ENCODE data around the gene CCDC149. TPM values are rescaled to one million over a fixed set of nuclear protein-coding genes. Genes with fewer than 3 reads are reported as not detected.

CCDC149 gene
- polyA plus RNA-seq, 10 donors, result 8.0 to 16.6 (median 11.6) TPM

- no peak for DNase-seq
These were observed 110.2 kb downstream of the CCDC149 start for GRCh38 chr4:24802648-24803047.

GRCh38 chr4:24801136-24801855 is 111.5 kb downstream of the CCDC149 start:
- peak in 1 of 3 donors; percentile 41 for DNase-seq

DNA sequence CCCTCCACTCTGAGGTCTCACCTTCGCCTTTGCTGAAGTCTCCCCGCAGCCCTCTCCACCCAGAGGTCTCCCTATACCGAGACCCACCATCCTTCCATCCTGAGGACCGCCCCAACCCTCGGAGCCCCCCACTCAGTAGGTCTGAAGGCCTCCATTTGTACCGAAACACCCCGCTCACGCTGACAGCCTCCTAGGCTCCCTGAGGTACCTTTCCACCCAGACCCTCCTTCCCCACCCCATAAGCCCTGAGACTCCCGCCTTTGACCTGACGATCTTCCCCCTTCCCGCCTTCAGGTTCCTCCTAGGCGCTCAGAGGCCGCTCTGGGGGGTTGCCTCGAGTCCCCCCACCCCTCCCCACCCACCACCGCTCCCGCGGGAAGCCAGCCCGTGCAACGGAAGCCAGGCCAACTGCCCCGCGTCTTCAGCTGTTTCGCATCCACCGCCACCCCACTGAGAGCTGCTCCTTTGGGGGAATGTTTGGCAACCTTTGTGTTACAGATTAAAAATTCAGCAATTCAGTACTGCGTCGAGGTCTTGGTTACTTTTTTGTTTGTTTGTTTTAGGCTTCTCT is 112.4 kb downstream of the CCDC149 start:
- peak in 1 of 3 donors; percentile 59 for DNase-seq

DNA sequence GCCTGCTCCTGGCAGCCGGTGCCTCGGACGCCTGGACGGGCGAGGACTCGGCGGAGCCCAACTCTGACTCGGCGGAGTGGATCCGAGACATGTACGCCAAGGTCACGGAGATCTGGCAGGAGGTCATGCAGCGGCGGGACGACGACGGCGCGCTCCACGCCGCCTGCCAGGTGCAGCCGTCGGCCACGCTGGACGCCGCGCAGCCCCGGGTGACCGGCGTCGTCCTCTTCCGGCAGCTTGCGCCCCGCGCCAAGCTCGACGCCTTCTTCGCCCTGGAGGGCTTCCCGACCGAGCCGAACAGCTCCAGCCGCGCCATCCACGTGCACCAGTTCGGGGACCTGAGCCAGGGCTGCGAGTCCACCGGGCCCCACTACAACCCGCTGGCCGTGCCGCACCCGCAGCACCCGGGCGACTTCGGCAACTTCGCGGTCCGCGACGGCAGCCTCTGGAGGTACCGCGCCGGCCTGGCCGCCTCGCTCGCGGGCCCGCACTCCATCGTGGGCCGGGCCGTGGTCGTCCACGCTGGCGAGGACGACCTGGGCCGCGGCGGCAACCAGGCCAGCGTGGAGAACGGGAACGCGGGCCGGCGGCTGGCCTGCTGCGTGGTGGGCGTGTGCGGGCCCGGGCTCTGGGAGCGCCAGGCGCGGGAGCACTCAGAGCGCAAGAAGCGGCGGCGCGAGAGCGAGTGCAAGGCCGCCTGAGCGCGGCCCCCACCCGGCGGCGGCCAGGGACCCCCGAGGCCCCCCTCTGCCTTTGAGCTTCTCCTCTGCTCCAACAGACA is 113.1 kb downstream of the CCDC149 start:
- DNase-seq, result peak in 1 of 3 donors; percentile 72

GRCh38 chr4:24799196-24799543 is 113.7 kb downstream of the CCDC149 start:
- no peak for DNase-seq

DNA sequence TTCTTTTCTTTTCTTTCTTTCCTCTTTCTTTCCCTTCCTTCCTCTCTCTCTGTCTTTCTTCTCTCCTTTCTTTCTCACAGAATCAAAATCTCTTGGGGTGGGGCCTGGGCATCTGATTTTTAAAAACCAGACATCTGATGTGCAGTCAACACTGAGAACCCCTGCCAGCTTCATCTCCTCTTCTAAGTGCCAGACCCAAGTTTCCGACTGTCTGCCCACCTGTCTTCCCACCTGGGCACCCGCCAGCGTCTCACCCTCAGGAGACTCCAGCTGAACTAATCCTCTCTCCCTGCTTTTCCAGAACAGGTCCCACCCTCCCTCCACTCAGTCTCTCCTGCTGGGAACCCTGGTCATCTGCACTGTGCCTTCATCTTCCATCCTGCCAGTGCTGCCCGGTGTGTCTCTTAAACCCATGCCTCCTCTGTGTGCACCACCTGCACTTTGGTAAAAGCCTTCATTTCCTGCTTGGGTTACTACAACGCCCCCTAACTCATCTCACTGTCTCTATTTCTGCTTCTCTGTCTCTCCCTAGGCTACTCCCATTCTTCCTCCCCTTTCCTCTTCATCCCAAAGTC is 114.7 kb downstream of the CCDC149 start:
- DNase-seq, result no peak

DNA sequence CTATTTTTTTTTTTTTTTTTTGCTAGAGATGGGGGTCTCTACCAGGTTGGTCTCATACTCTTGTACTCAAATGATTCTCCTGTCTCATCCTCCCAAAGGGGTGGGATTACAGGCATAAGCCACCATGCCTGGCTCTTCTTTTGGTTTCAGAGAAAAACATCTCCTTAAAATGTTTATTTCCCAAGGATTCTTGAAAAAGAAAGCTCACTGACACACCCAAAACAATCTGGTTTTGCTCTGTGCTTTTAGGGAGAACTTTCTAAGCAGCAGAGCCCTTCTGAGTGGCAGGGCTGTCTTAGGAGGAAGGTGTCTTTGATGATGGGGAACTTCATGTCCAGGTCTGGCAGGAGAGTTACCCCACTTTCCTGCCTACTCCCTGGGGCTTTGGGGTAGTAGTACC is 116.2 kb downstream of the CCDC149 start:
- DNase-seq, result peak in 1 of 3 donors; percentile 52

GRCh38 chr4:24795666-24796381 is 117.0 kb downstream of the CCDC149 start:
- no peak for DNase-seq

GRCh38 chr4:24794916-24795665 is 117.8 kb downstream of the CCDC149 start, which contains the start of gene SOD3:
TSS of gene SOD3 (plus strand) at chr4:24795573. CDS start at chr4:24799522, 3,949 bp downstream.
- DNase-seq, result peak; percentile 82 to 96 (median 92)

DNA sequence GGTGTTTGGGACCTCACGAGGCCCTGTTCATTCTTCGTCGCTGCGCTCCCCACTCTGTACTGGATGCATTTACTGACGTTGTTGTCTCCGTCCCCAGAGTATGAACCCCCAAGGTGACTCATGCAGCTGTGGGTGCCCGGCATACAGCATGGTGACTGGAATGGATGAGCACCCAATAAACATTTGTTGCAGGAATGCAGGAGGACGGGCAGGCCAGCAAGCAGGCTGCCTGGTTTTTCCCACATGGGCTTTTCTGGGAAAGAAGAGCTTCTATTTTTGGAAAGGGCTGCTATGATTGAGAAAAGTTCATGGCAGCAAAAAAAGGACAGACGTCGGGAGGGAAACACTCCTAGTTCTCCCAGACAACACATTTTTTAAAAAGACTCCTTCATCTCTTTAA is 118.4 kb downstream of the CCDC149 start:
- DNase-seq, result peak in 2 of 3 donors; percentile 59 to 88

DNA sequence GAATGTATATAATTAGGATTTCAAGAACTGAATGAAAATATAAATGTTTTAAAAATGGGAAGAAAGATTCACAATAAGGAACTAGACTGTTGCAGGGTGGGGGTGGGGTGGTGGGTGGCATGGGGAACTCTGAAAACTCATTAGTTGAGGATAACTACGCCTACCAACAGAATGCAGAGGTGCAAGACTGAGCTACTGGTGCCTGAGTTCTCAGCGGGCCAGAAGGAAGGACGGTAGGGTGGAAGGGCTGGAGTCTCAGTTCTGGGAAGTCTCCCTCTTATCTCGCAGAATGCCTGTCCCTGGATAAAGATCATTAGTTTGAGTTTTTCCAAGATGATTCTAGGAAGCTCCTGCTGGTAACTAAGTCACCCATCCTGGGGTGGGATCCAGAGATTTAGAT is 118.8 kb downstream of the CCDC149 start:
- DNase-seq, result peak in 1 of 3 donors; percentile 23

GRCh38 chr4:24793219-24794005 is 119.4 kb downstream of the CCDC149 start:
- DNase-seq, result no peak

DNA sequence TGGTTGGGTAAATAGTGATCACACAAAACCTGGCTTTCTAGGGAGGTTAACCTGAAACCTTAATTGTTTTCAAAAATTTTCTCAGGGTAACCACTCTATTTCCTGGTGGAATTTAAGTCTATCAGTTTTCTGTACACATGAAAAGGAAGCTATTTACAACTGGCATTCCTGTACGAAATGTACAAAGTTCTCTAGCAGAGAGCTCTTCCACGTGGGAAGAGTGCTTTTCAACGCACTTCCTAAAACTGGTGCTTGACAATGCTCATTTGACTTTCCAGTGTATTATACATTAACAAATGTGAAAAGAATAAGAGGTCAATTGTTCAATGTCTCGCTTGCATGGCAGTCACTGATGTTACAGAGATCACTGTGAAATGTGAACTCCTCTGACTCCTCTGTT is 120.3 kb downstream of the CCDC149 start:
- DNase-seq, result no peak

DNA sequence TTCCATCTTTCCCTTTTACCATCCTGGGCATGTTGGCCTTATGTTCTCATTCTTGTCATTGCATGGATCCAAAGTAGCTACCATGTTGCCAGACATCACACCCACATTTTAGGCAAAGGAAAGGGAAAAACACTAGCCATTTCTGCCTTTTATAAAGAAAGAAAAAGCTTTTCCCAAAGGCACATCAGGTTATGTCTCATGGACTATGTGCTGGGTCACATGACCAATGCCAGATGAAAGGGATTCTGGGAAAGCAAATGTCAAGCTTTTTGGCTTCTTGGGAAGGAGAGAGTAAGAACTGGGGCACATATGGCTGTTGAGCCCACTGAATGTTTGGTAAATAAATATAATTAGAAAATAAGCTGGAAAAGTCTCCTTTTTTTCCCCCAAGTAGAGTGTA is 121.8 kb downstream of the CCDC149 start:
- DNase-seq, result no peak

GRCh38 chr4:24783506-24783905 is 129.3 kb downstream of the CCDC149 start:
- no peak for DNase-seq

DNA sequence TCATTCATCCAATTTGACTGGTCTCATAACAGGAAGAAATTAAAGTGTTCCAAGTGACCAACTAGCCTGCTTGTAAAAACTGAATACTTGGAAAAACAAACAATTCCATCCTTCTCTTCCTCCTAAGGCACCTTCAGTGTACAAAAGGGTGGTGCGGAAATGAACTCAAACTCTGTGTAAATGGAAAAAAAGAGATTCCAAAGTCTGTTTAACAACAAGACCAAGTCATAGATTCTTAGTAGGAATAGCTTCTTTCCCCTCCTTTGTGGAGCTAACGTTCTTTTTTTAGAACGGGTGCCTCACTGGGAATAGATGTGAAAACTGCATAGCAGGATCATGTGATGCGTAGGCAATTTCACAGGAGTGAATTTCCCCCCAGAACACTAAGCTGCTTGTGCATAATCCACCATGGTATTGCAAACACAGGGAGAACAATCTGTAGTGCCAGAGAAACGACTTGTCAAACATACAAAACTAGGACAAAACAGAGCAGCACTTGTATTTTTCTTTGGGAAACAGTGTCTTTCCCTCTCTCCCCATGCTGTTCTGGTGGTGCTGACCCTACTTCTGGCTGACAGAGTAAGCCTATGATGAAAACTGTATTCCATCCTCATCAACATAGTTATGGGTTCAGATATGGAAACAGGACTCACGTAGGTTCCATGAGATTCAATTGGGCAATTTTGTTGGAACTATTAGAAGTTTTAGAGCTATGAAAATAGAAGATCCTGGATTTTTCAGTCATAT is 130.7 kb downstream of the CCDC149 start:
- DNase-seq, result no peak

GRCh38 chr4:24780936-24781495 is 131.8 kb downstream of the CCDC149 start:
- DNase-seq, result peak in 1 of 3 donors; percentile 59

GRCh38 chr4:24778464-24779225 is 134.2 kb downstream of the CCDC149 start:
- DNase-seq, result peak; percentile 84 to 94 (median 93)

All from muscle of back (tissue), 11 donors.